GM21619 (cell line): ENCODE measurements around the gene VPS26C.
"Not testable (repeated sequence)": the region's sequence is repeated elsewhere in the genome, so short reads cannot be mapped to it uniquely, and the experiment has no call there.

ENCODE experiments used
- ATAC-seq: cut with Tn5 transposase; IDR thresholded peaks from one replicate; pipeline ENCODE4 v1.9.1; 2021; ENCODE audit not compliant: unreplicated experiment

Gene VPS26C

GRCh38 chr21:37231671-37232070 lies 35.5 kb downstream of the VPS26C start:
- ATAC-seq = no peak

- no peak for ATAC-seq
These were observed 35.9 kb downstream of the VPS26C start for GRCh38 chr21:37231249-37231645.

- ATAC-seq = no peak
These were observed 36.4 kb downstream of the VPS26C start for GRCh38 chr21:37230632-37231248.

GRCh38 chr21:37228003-37228400 lies 39.1 kb downstream of the VPS26C start:
- ATAC-seq = no peak

- no peak for ATAC-seq
These were observed 39.8 kb downstream of the VPS26C start for GRCh38 chr21:37227071-37228002.

- no peak for ATAC-seq
These were observed 40.9 kb downstream of the VPS26C start for GRCh38 chr21:37226041-37226920.

GRCh38 chr21:37224861-37225839 lies 42.0 kb downstream of the VPS26C start:
- ATAC-seq = no peak

- no peak for ATAC-seq
These were observed 43.3 kb downstream of the VPS26C start for GRCh38 chr21:37223804-37224345.

GRCh38 chr21:37222248-37222647 lies 44.9 kb downstream of the VPS26C start:
- not testable (repeated sequence) for ATAC-seq

GRCh38 chr21:37220981-37221664 lies 46.0 kb downstream of the VPS26C start:
- ATAC-seq = peak; percentile 85

- peak; percentile 43 for ATAC-seq
These were observed 46.6 kb downstream of the VPS26C start for GRCh38 chr21:37220433-37220980.

- no peak for ATAC-seq
These were observed 47.2 kb downstream of the VPS26C start for GRCh38 chr21:37219761-37220432.

GRCh38 chr21:37214952-37215351 lies 52.2 kb downstream of the VPS26C start:
- ATAC-seq = no peak

GRCh38 chr21:37210799-37211198 lies 56.3 kb downstream of the VPS26C start:
- ATAC-seq = no peak

GRCh38 chr21:37210130-37210529 lies 57.0 kb downstream of the VPS26C start:
- no peak for ATAC-seq

GRCh38 chr21:37208741-37209225 lies 58.4 kb downstream of the VPS26C start:
- peak; percentile 35 for ATAC-seq

- ATAC-seq = peak; percentile 49
These were observed 58.9 kb downstream of the VPS26C start for GRCh38 chr21:37208056-37208721.
